Measurements from ENCODE around the gene CNTN4.

DNA sequence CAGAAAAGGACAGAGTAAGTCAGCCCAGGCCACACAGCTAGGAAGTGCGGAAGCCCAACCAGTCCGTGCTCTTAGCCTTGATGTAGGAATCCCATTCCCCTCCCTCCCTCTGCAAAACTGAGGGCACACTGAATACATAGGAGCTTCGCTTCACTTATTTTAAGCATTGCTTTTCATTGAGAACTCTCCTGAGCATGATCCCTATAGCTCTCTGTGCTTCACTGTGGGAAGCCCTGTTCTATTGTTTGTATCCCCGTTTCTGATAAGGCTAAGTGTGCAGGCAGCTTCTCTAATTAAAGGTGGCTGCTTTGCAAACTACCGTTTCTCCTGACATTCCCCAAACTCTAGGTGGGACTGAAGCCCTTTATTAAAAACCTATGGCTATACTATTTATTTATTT is 981.6 kb downstream of the CNTN4 start:
- TF ChIP-seq, protein P1, sequence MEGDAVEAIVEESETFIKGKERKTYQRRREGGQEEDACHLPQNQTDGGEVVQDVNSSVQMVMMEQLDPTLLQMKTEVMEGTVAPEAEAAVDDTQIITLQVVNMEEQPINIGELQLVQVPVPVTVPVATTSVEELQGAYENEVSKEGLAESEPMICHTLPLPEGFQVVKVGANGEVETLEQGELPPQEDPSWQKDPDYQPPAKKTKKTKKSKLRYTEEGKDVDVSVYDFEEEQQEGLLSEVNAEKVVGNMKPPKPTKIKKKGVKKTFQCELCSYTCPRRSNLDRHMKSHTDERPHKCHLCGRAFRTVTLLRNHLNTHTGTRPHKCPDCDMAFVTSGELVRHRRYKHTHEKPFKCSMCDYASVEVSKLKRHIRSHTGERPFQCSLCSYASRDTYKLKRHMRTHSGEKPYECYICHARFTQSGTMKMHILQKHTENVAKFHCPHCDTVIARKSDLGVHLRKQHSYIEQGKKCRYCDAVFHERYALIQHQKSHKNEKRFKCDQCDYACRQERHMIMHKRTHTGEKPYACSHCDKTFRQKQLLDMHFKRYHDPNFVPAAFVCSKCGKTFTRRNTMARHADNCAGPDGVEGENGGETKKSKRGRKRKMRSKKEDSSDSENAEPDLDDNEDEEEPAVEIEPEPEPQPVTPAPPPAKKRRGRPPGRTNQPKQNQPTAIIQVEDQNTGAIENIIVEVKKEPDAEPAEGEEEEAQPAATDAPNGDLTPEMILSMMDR (IDR thresholded peaks at IDR 0.05), result no peak
- TF ChIP-seq, protein P2, sequence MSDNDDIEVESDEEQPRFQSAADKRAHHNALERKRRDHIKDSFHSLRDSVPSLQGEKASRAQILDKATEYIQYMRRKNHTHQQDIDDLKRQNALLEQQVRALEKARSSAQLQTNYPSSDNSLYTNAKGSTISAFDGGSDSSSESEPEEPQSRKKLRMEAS (CRISPR knock-in tag; IDR thresholded peaks at IDR 0.05), result no peak
- TF ChIP-seq MXD4 (CRISPR knock-in tag; IDR thresholded peaks at IDR 0.05; ENCODE audit: borderline replicate concordance), result no peak
- TF ChIP-seq, protein P3, sequence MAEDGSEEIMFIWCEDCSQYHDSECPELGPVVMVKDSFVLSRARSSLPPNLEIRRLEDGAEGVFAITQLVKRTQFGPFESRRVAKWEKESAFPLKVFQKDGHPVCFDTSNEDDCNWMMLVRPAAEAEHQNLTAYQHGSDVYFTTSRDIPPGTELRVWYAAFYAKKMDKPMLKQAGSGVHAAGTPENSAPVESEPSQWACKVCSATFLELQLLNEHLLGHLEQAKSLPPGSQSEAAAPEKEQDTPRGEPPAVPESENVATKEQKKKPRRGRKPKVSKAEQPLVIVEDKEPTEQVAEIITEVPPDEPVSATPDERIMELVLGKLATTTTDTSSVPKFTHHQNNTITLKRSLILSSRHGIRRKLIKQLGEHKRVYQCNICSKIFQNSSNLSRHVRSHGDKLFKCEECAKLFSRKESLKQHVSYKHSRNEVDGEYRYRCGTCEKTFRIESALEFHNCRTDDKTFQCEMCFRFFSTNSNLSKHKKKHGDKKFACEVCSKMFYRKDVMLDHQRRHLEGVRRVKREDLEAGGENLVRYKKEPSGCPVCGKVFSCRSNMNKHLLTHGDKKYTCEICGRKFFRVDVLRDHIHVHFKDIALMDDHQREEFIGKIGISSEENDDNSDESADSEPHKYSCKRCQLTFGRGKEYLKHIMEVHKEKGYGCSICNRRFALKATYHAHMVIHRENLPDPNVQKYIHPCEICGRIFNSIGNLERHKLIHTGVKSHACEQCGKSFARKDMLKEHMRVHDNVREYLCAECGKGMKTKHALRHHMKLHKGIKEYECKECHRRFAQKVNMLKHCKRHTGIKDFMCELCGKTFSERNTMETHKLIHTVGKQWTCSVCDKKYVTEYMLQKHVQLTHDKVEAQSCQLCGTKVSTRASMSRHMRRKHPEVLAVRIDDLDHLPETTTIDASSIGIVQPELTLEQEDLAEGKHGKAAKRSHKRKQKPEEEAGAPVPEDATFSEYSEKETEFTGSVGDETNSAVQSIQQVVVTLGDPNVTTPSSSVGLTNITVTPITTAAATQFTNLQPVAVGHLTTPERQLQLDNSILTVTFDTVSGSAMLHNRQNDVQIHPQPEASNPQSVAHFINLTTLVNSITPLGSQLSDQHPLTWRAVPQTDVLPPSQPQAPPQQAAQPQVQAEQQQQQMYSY (CRISPR knock-in tag; IDR thresholded peaks at IDR 0.05), result no peak
- TF ChIP-seq NFE2L1 (CRISPR knock-in tag; IDR thresholded peaks at IDR 0.05), result no peak
- no peak for TF ChIP-seq ZNF232 (CRISPR knock-in tag; IDR thresholded peaks at IDR 0.05)
- TF ChIP-seq, protein P4, sequence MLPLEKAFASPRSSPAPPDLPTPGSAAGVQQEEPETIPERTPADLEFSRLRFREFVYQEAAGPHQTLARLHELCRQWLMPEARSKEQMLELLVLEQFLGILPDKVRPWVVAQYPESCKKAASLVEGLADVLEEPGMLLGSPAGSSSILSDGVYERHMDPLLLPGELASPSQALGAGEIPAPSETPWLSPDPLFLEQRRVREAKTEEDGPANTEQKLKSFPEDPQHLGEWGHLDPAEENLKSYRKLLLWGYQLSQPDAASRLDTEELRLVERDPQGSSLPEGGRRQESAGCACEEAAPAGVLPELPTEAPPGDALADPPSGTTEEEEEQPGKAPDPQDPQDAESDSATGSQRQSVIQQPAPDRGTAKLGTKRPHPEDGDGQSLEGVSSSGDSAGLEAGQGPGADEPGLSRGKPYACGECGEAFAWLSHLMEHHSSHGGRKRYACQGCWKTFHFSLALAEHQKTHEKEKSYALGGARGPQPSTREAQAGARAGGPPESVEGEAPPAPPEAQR (CRISPR knock-in tag; IDR thresholded peaks at IDR 0.05), result no peak
- TF ChIP-seq SP1 (CRISPR knock-in tag; conservative IDR thresholded peaks at IDR 0.05), result no peak
- TF ChIP-seq FOXK1 (CRISPR knock-in tag; IDR thresholded peaks at IDR 0.05), result no peak
